ENCODE measurements around the gene SIK3.

The SIK3 gene

DNA sequence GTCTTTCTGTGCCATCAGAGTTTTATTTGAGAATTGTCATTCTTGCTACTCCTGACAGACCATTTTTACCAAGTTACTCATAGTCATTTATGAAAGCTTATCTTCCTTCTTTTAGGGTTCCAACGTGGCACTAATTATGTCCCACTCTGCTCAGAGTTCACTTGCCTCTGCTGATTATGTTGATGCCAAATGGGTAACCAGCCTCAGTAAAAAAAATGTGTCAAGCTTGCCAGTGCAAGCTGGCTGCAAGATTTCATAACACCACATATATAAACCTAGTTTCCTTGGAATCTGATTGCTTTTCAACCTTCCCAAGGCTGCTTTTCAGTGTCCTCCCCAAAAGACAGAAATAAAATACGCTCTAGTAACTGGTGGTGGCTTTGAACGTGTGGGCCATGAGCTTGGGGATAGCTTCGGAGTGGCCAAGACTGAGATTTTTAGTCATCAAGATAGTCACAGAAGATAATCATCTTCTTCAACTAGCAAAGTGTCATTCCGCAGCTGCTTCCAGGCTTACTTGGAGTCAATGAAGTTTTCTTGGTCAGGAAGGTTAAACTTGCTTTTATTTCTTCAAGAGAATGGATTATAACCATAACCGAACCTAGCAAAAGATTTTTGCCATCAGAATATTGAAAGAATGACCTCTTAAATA lies 231.3 kb downstream of the SIK3 start:
- H3K4me1 ChIP-seq (ENCODE audit: control extremely low read depth in 1 of 4, control insufficient read depth in 4 of 4, insufficient read depth in 4 of 4, low read length in 3 of 4) = peaks cover 14 to 33% (median 31%) of the 10 kb centered on the region in 4 experiments
- no peak overlapping the region for H3K4me3 ChIP-seq (ENCODE audit: control insufficient read depth in 1 of 7, extremely low read depth in 1 of 7, insufficient read depth in 4 of 7, low read depth in 2 of 7, low read length in 6 of 7)
- H3K27me3 ChIP-seq (replicated peaks in 2 of 5; ENCODE audit: control insufficient read depth in 4 of 5, insufficient read depth in 5 of 5, low read length in 4 of 5) = no peaks in the 10 kb centered on the region
- CTCF ChIA-PET = interaction anchor here (0.9 to 2.1 kb wide), 8 partner anchors 8 to 54 kb away, joined by 3 to 7 read pairs (median 4); no protein-coding TSS in a partner anchor
- H3K27ac ChIP-seq (ENCODE audit: insufficient read depth in 1 of 2, low read depth in 1 of 2, low read length in 2 of 2, poor library complexity in 1 of 2, severe bottlenecking in 2 of 2) = no peak overlapping the region
- WGBS (ENCODE audit: insufficient coverage) = 96% methylated on average over 3 of the region's 6 CpGs
- no peaks in the 10 kb centered on the region for H3K9me3 ChIP-seq (ENCODE audit: control extremely low read depth in 1 of 5, control insufficient read depth in 4 of 5, insufficient read depth in 2 of 5, low read depth in 1 of 5, low read length in 4 of 5)
- peaks cover 36 to 84% (median 68%) of the 10 kb centered on the region in 4 experiments for H3K36me3 ChIP-seq (ENCODE audit: control insufficient read depth in 4 of 4, insufficient read depth in 4 of 4, low read length in 3 of 4)
- POLR2A ChIA-PET = no interaction called here
- DNase-seq = no peak

DNA sequence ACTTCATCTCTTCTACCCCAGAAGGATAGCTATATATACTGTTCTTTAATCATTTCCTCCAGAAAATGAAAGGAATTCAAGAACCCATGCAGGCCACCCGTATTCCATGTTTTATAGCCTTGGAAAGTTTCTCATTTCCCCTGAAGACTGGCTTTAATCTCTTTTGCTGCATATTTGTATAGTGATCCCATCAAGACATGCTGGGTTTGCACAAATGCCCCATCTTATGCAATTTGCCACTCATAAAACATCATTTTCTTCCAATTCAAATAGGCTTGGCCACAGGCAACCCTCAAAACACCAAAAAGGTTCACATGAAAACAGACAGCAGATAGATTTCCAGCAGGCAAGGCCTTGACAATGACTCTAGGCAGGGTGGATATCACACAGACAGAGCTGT lies 232.5 kb downstream of the SIK3 start:
- ChIA-PET CTCF (interaction anchor here (0.8 to 2.1 kb wide), 6 partner anchors 10 to 258 kb away, joined by 3 to 7 read pairs (median 4); partner anchors contain the start of gene APOA5), POLR2A (interaction anchor here (0.6 kb wide), 1 partner anchor 12 kb away, joined by 4 read pairs; no protein-coding TSS in a partner anchor)
- 80% methylated on average over 1 of the region's 1 CpG for WGBS (ENCODE audit: insufficient coverage)
- Histone ChIP-seq H3K27me3 (replicated peaks in 2 of 5; ENCODE audit: control insufficient read depth in 4 of 5, insufficient read depth in 5 of 5, low read length in 4 of 5) (no peaks in the 10 kb centered on the region), H3K4me1 (ENCODE audit: control extremely low read depth in 1 of 4, control insufficient read depth in 4 of 4, insufficient read depth in 4 of 4, low read length in 3 of 4) (peaks cover 9 to 21% (median 19%) of the 10 kb centered on the region in 4 experiments), H3K36me3 (ENCODE audit: control insufficient read depth in 4 of 4, insufficient read depth in 4 of 4, low read length in 3 of 4) (peaks cover 41 to 86% (median 70%) of the 10 kb centered on the region in 4 experiments), H3K9me3 (ENCODE audit: control extremely low read depth in 1 of 5, control insufficient read depth in 4 of 5, insufficient read depth in 2 of 5, low read depth in 1 of 5, low read length in 4 of 5) (no peaks in the 10 kb centered on the region), H3K4me3 (ENCODE audit: control insufficient read depth in 1 of 7, extremely low read depth in 1 of 7, insufficient read depth in 4 of 7, low read depth in 2 of 7, low read length in 6 of 7) (no peak overlapping the region), H3K27ac (ENCODE audit: insufficient read depth in 1 of 2, low read depth in 1 of 2, low read length in 2 of 2, poor library complexity in 1 of 2, severe bottlenecking in 2 of 2) (no peak overlapping the region)
- DNase-seq = no peak

DNA sequence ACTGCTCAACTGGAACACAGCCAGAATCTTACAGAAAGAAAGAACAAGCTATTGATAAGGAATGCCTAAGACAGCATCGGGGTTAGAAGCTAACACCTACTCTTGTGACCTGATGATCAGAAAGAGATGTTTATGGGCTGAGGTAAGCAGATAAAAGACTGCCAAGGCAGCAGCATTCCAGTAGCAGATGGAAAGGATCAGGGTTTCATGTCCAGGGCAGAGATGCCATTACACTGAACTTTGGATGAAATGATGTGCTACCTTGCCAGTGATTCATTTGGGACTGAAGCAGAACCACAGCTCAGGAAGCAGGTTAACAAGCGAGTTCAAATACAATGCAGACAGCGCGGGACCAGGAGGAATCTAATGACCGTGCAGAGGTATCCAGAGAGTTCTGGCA lies 233.7 kb downstream of the SIK3 start:
- Histone ChIP-seq H3K4me1 (ENCODE audit: control extremely low read depth in 1 of 4, control insufficient read depth in 4 of 4, insufficient read depth in 4 of 4, low read length in 3 of 4) (peaks cover 4 to 10% (median 8%) of the 10 kb centered on the region in 4 experiments), H3K36me3 (ENCODE audit: control insufficient read depth in 4 of 4, insufficient read depth in 4 of 4, low read length in 3 of 4) (peaks cover 46 to 91% (median 74%) of the 10 kb centered on the region in 4 experiments), H3K9me3 (ENCODE audit: control extremely low read depth in 1 of 5, control insufficient read depth in 4 of 5, insufficient read depth in 2 of 5, low read depth in 1 of 5, low read length in 4 of 5) (no peaks in the 10 kb centered on the region), H3K4me3 (ENCODE audit: control insufficient read depth in 1 of 7, extremely low read depth in 1 of 7, insufficient read depth in 4 of 7, low read depth in 2 of 7, low read length in 6 of 7) (no peak overlapping the region), H3K27ac (ENCODE audit: insufficient read depth in 1 of 2, low read depth in 1 of 2, low read length in 2 of 2, poor library complexity in 1 of 2, severe bottlenecking in 2 of 2) (no peak overlapping the region), H3K27me3 (replicated peaks in 2 of 5; ENCODE audit: control insufficient read depth in 4 of 5, insufficient read depth in 5 of 5, low read length in 4 of 5) (no peaks in the 10 kb centered on the region)
- 95% methylated on average over 5 of the region's 5 CpGs for WGBS (ENCODE audit: insufficient coverage)
- ChIA-PET CTCF (interaction anchor here (0.6 to 4.0 kb wide), 7 partner anchors 10 to 259 kb away, joined by 3 to 12 read pairs (median 4); no protein-coding TSS in a partner anchor), POLR2A (no interaction called here)
- DNase-seq = no peak

DNA sequence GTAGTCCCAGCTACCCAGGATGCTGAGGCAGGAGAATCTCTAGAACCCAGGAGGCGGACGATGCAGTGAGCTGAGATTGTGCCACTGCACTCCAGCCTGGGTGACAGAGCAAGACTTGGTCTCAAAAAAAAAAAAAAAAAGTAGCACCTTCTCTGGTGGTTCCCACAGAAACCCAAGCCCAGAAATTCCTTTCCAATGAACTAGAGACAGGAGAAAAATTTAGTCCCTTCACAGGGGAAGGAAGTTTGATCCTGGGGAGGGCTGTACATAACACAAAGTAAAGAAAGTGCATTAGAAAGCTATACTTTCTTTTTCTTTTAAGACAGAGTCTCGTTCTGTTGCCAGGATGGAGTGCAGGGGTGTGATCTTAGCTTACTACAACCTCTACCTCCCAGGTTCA lies 235.3 kb downstream of the SIK3 start:
- H3K9me3 ChIP-seq (ENCODE audit: control extremely low read depth in 1 of 5, control insufficient read depth in 4 of 5, insufficient read depth in 2 of 5, low read depth in 1 of 5, low read length in 4 of 5) = no peaks in the 10 kb centered on the region
- H3K4me1 ChIP-seq (ENCODE audit: control extremely low read depth in 1 of 4, control insufficient read depth in 4 of 4, insufficient read depth in 4 of 4, low read length in 3 of 4) = peaks cover 0 to 5% (median 0%) of the 10 kb centered on the region in 4 experiments
- DNase-seq = no peak
- H3K36me3 ChIP-seq (ENCODE audit: control insufficient read depth in 4 of 4, insufficient read depth in 4 of 4, low read length in 3 of 4) = peaks cover 39 to 96% (median 76%) of the 10 kb centered on the region in 4 experiments
- POLR2A ChIA-PET = no interaction called here
- CTCF ChIA-PET = interaction anchor here (0.6 to 4.0 kb wide), 7 partner anchors 9 to 247 kb away, joined by 3 to 12 read pairs (median 3); no protein-coding TSS in a partner anchor
- 100% methylated on average over 2 of the region's 3 CpGs for WGBS (ENCODE audit: insufficient coverage)
- H3K4me3 ChIP-seq (ENCODE audit: control insufficient read depth in 1 of 7, extremely low read depth in 1 of 7, insufficient read depth in 4 of 7, low read depth in 2 of 7, low read length in 6 of 7) = no peak overlapping the region
- H3K27me3 ChIP-seq (replicated peaks in 2 of 5; ENCODE audit: control insufficient read depth in 4 of 5, insufficient read depth in 5 of 5, low read length in 4 of 5) = no peaks in the 10 kb centered on the region
- no peak overlapping the region for H3K27ac ChIP-seq (ENCODE audit: insufficient read depth in 1 of 2, low read depth in 1 of 2, low read length in 2 of 2, poor library complexity in 1 of 2, severe bottlenecking in 2 of 2)

DNA sequence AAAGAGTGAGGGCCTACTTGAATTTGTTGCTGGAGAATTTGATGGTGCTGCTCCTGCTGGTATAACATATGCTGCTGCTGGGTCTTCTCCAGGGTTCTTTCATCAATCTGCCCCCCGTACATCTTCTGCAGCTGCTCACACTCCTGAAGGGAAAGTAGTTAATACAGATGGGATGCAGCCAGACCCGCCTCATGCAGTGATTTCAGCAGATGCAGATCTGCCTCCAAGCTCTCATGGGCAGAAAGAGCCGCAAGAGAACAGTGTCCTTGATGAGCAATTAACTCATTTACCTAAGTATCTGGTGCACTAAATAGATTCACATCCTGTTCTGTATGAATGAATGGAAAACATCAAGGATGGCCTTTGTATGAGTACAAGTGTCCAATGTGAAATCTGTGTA lies 236.0 kb downstream of the SIK3 start:
- WGBS (ENCODE audit: insufficient coverage) = no CpG with 5 or more reads among the region's 3 CpGs
- Histone ChIP-seq H3K36me3 (ENCODE audit: control insufficient read depth in 4 of 4, insufficient read depth in 4 of 4, low read length in 3 of 4) (peaks cover 34 to 96% (median 75%) of the 10 kb centered on the region in 4 experiments), H3K27ac (ENCODE audit: insufficient read depth in 1 of 2, low read depth in 1 of 2, low read length in 2 of 2, poor library complexity in 1 of 2, severe bottlenecking in 2 of 2) (no peak overlapping the region), H3K4me3 (ENCODE audit: control insufficient read depth in 1 of 7, extremely low read depth in 1 of 7, insufficient read depth in 4 of 7, low read depth in 2 of 7, low read length in 6 of 7) (no peak overlapping the region), H3K9me3 (ENCODE audit: control extremely low read depth in 1 of 5, control insufficient read depth in 4 of 5, insufficient read depth in 2 of 5, low read depth in 1 of 5, low read length in 4 of 5) (no peaks in the 10 kb centered on the region), H3K4me1 (ENCODE audit: control extremely low read depth in 1 of 4, control insufficient read depth in 4 of 4, insufficient read depth in 4 of 4, low read length in 3 of 4) (peaks cover 0 to 5% (median 0%) of the 10 kb centered on the region in 4 experiments), H3K27me3 (replicated peaks in 2 of 5; ENCODE audit: control insufficient read depth in 4 of 5, insufficient read depth in 5 of 5, low read length in 4 of 5) (no peaks in the 10 kb centered on the region)
- POLR2A ChIA-PET = no interaction called here
- CTCF ChIA-PET = interaction anchor here (1.5 to 4.0 kb wide), 3 partner anchors 8 to 26 kb away, joined by 3 to 12 read pairs (median 8); no protein-coding TSS in a partner anchor
- no peak for DNase-seq

DNA sequence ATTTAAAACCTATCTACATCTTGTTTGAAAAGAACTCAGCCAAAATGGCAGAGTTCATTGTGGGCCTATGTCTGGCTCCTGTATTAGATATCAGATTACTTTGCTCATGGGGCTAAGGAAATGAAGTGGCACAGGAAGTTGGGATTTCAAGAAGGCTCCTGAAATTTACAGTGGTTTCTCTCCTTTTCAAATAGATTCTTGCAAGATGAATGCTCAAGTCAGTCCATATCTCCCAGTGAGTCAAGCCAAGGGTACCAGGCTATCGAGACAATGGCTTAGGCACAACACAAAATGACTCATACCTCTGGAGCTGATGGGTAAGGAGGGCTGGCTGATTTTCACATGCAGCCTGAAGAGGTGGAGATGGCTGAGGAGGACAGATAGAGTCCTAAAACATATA lies 236.7 kb downstream of the SIK3 start:
- Histone ChIP-seq H3K9me3 (ENCODE audit: control extremely low read depth in 1 of 5, control insufficient read depth in 4 of 5, insufficient read depth in 2 of 5, low read depth in 1 of 5, low read length in 4 of 5) (no peaks in the 10 kb centered on the region), H3K27ac (ENCODE audit: insufficient read depth in 1 of 2, low read depth in 1 of 2, low read length in 2 of 2, poor library complexity in 1 of 2, severe bottlenecking in 2 of 2) (no peak overlapping the region), H3K36me3 (ENCODE audit: control insufficient read depth in 4 of 4, insufficient read depth in 4 of 4, low read length in 3 of 4) (peaks cover 31 to 95% (median 72%) of the 10 kb centered on the region in 4 experiments), H3K27me3 (replicated peaks in 2 of 5; ENCODE audit: control insufficient read depth in 4 of 5, insufficient read depth in 5 of 5, low read length in 4 of 5) (no peaks in the 10 kb centered on the region), H3K4me1 (ENCODE audit: control extremely low read depth in 1 of 4, control insufficient read depth in 4 of 4, insufficient read depth in 4 of 4, low read length in 3 of 4) (peaks cover 0 to 5% (median 0%) of the 10 kb centered on the region in 4 experiments), H3K4me3 (ENCODE audit: control insufficient read depth in 1 of 7, extremely low read depth in 1 of 7, insufficient read depth in 4 of 7, low read depth in 2 of 7, low read length in 6 of 7) (no peak overlapping the region)
- 89% methylated on average over 1 of the region's 1 CpG for WGBS (ENCODE audit: insufficient coverage)
- ChIA-PET CTCF (interaction anchor here (2.1 to 4.0 kb wide), 2 partner anchors 7 to 26 kb away, joined by 8 to 12 read pairs; no protein-coding TSS in a partner anchor), POLR2A (no interaction called here)
- no peak for DNase-seq

DNA sequence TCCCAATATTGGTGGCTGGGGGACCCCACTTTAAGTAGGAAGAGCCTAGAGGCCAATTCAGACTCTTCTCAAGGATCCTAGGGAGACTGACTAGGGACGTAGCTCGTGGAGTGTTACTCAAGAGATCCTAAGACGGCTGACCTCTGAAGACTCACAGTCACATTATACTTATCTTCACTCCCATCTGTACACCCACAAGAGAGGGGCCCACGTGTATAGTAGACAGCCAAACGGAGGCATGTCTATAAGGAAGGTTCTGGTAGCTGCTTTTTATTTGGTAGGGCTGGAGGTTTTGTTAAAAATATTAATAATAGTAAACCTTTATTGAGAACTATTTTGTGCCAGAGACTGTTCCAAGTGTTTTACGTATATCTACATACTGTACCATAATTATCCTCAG lies 237.9 kb downstream of the SIK3 start:
- peaks cover 0 to 11% (median 7%) of the 10 kb centered on the region in 4 experiments for H3K4me1 ChIP-seq (ENCODE audit: control extremely low read depth in 1 of 4, control insufficient read depth in 4 of 4, insufficient read depth in 4 of 4, low read length in 3 of 4)
- POLR2A ChIA-PET = interaction anchor here (0.7 kb wide), 1 partner anchor 12 kb away, joined by 3 read pairs; no protein-coding TSS in a partner anchor
- H3K4me3 ChIP-seq (ENCODE audit: control insufficient read depth in 1 of 7, extremely low read depth in 1 of 7, insufficient read depth in 4 of 7, low read depth in 2 of 7, low read length in 6 of 7) = no peak overlapping the region
- no peak overlapping the region for H3K27ac ChIP-seq (ENCODE audit: insufficient read depth in 1 of 2, low read depth in 1 of 2, low read length in 2 of 2, poor library complexity in 1 of 2, severe bottlenecking in 2 of 2)
- no peak for DNase-seq
- no peaks in the 10 kb centered on the region for H3K27me3 ChIP-seq (replicated peaks in 2 of 5; ENCODE audit: control insufficient read depth in 4 of 5, insufficient read depth in 5 of 5, low read length in 4 of 5)
- no peaks in the 10 kb centered on the region for H3K9me3 ChIP-seq (ENCODE audit: control extremely low read depth in 1 of 5, control insufficient read depth in 4 of 5, insufficient read depth in 2 of 5, low read depth in 1 of 5, low read length in 4 of 5)
- CTCF ChIA-PET = interaction anchor here (2.1 kb wide), 1 partner anchor 245 kb away, joined by 5 read pairs; no protein-coding TSS in a partner anchor
- WGBS (ENCODE audit: insufficient coverage) = 100% methylated on average over 2 of the region's 6 CpGs
- H3K36me3 ChIP-seq (ENCODE audit: control insufficient read depth in 4 of 4, insufficient read depth in 4 of 4, low read length in 3 of 4) = peaks cover 27 to 89% (median 70%) of the 10 kb centered on the region in 4 experiments
